ENCODE data around the gene PLS3. TPM values are rescaled to one million over a fixed set of nuclear protein-coding genes. Genes with fewer than 3 reads are reported as not detected.
"Not testable (repeated sequence)": the region's sequence is repeated elsewhere in the genome, so short reads cannot be mapped to it uniquely, and the experiment has no call there.

The PLS3 gene
- total and polyA plus RNA-seq, 12 donors: 18.7 to 132 (median 50.3) TPM

- DNase-seq: no peak
- no peak overlapping the region for H3K4me3 ChIP-seq
- 77 to 86% (median 82%) methylated on average over 1 of the region's 1 CpG for WGBS, 4 donors
- intact Hi-C loops (cut with DNase I): no loop called here
- no peak overlapping the region for H3K27ac ChIP-seq
- no peaks in the 10 kb centered on the region for H3K9me3 ChIP-seq (replicated peaks in 1 of 3)
- H3K36me3 ChIP-seq (replicated peaks in 1 of 2): no peaks in the 10 kb centered on the region
- H3K4me1 ChIP-seq (replicated peaks in 1 of 2): no peaks in the 10 kb centered on the region
- no peaks in the 10 kb centered on the region for H3K27me3 ChIP-seq
- TF ChIP-seq, protein P1, sequence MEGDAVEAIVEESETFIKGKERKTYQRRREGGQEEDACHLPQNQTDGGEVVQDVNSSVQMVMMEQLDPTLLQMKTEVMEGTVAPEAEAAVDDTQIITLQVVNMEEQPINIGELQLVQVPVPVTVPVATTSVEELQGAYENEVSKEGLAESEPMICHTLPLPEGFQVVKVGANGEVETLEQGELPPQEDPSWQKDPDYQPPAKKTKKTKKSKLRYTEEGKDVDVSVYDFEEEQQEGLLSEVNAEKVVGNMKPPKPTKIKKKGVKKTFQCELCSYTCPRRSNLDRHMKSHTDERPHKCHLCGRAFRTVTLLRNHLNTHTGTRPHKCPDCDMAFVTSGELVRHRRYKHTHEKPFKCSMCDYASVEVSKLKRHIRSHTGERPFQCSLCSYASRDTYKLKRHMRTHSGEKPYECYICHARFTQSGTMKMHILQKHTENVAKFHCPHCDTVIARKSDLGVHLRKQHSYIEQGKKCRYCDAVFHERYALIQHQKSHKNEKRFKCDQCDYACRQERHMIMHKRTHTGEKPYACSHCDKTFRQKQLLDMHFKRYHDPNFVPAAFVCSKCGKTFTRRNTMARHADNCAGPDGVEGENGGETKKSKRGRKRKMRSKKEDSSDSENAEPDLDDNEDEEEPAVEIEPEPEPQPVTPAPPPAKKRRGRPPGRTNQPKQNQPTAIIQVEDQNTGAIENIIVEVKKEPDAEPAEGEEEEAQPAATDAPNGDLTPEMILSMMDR (IDR thresholded peaks at IDR 0.05): no peak
- TF ChIP-seq POLR2A (IDR thresholded peaks at IDR 0.05): no peak
Observed at GRCh38 chrX:115534383-115534782, 26.6 kb upstream of the PLS3 start.

DNA sequence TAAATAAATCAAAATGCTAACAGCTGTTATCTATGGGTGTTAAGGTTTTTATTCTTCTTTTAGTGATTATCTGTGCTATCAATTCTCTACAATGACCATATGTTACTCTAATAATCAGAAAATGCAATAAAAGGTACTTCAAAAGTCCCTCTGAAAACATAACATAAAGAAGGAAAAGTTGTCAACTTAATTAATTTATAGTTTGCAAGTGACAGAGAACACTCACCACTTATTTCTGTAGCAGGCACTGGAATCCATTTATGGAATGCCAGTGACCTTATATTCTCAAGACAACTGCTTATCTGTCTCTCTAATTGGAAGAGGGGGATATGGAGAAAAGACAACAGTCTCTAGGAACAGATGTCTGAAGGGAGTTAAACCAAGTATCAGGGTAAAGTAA is 25.6 kb upstream of the PLS3 start:
- intact Hi-C loops (cut with DNase I): no loop called here
- TF ChIP-seq POLR2A (IDR thresholded peaks at IDR 0.05): no peak
- TF ChIP-seq, protein P1 (IDR thresholded peaks at IDR 0.05): no peak
- Histone ChIP-seq H3K36me3 (replicated peaks in 1 of 2) (no peaks in the 10 kb centered on the region), H3K27me3 (no peaks in the 10 kb centered on the region), H3K27ac (no peak overlapping the region), H3K9me3 (replicated peaks in 1 of 3) (no peaks in the 10 kb centered on the region), H3K4me1 (replicated peaks in 1 of 2) (no peaks in the 10 kb centered on the region), H3K4me3 (no peak overlapping the region)
- no peak for DNase-seq

DNA sequence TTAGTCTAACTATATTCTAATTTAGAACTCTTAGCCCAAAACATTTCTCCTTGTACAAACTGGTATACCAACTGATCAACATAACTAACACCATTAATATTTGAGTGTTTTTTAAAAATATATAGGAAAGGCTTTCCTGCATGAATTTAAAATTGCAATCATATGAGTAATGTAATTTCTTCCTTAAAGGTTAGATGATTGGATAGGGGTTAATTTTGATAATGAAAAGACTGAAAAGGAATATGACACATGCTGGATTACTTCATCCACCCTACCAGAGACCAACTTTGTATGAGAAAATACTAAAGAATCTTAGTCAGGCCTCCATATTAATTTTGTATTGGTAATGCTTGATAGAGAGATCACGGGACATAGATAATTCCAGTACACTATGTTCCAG is 25.1 kb upstream of the PLS3 start:
- no peak for DNase-seq
- Histone ChIP-seq H3K27me3 (no peaks in the 10 kb centered on the region), H3K4me1 (replicated peaks in 1 of 2) (no peaks in the 10 kb centered on the region), H3K4me3 (no peak overlapping the region), H3K36me3 (replicated peaks in 1 of 2) (no peaks in the 10 kb centered on the region), H3K9me3 (replicated peaks in 1 of 3) (no peaks in the 10 kb centered on the region), H3K27ac (no peak overlapping the region)
- WGBS, 4 donors: 76 to 93% (median 82%) methylated on average over 1 of the region's 1 CpG
- TF ChIP-seq, protein P1 (IDR thresholded peaks at IDR 0.05): no peak
- TF ChIP-seq POLR2A (IDR thresholded peaks at IDR 0.05): no peak
- intact Hi-C loops (cut with DNase I): no loop called here

DNA sequence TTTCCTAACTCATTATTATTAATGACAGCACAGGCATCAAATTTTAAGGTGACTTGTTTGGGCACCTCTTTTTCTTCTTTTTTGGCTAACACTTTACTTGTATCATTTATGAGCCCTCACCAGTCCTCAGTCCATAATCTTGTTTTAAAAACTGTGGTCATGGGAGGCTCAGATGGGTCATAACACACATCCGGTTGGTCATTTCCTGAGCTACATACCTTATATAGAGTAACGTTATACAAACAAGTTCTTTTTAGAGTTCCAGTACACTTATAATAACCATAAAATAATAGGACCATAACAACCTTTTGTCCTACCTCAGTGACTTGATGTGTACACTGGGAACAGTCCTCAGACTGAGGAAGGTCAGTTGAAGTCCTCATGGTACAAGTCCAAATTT is 21.1 kb upstream of the PLS3 start:
- Histone ChIP-seq H3K27me3 (peaks cover 5% of the 10 kb centered on the region), H3K4me1 (replicated peaks in 1 of 2) (no peaks in the 10 kb centered on the region), H3K27ac (no peak overlapping the region), H3K4me3 (no peak overlapping the region), H3K36me3 (replicated peaks in 1 of 2) (no peaks in the 10 kb centered on the region), H3K9me3 (replicated peaks in 1 of 3) (no peaks in the 10 kb centered on the region)
- TF ChIP-seq POLR2A (IDR thresholded peaks at IDR 0.05): no peak
- TF ChIP-seq, protein P1 (IDR thresholded peaks at IDR 0.05): no peak
- intact Hi-C loops (cut with DNase I): no loop called here
- WGBS, 4 donors: 58 to 81% (median 74%) methylated on average over 2 of the region's 2 CpGs
- DNase-seq: no peak

DNA sequence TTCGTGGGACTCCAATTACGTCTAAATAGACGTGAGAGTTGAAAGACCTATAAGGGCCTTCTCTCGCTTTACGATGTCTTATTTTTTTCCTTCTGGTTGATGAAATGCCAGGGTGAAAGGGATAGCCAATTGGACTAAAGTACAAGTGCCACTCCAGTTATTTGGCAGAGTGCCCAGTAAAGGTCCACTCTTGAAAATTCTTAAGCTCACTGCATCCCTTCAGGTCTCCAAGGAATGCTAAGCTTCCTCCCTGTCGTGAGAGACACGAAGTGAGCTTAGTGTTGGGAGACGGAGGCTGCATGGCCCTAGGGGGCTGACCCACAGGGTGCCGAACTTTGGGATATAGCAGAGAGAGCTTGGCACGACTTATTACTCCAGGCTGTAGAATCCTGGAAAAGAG is 19.9 kb upstream of the PLS3 start:
- H3K27me3 ChIP-seq; H3K4me1 ChIP-seq (replicated peaks in 1 of 2); DNase-seq; H3K9me3 ChIP-seq (replicated peaks in 1 of 3); intact Hi-C loops (cut with DNase I); H3K36me3 ChIP-seq (replicated peaks in 1 of 2); H3K4me3 ChIP-seq; H3K27ac ChIP-seq: not testable (repeated sequence)
- 66 to 88% (median 77%) methylated on average over 7 to 10 of the region's 10 CpGs for WGBS, 4 donors
